ENCODE measurements around the gene FBXL16. TPM values are rescaled to one million over a fixed set of nuclear protein-coding genes. Genes with fewer than 3 reads are reported as not detected.
"Not testable (repeated sequence)": the region's sequence is repeated elsewhere in the genome, so short reads cannot be mapped to it uniquely, and the experiment has no call there.

The FBXL16 gene
- total RNA-seq, 1 experiment from 2014 or later: 1.1 TPM

DNA sequence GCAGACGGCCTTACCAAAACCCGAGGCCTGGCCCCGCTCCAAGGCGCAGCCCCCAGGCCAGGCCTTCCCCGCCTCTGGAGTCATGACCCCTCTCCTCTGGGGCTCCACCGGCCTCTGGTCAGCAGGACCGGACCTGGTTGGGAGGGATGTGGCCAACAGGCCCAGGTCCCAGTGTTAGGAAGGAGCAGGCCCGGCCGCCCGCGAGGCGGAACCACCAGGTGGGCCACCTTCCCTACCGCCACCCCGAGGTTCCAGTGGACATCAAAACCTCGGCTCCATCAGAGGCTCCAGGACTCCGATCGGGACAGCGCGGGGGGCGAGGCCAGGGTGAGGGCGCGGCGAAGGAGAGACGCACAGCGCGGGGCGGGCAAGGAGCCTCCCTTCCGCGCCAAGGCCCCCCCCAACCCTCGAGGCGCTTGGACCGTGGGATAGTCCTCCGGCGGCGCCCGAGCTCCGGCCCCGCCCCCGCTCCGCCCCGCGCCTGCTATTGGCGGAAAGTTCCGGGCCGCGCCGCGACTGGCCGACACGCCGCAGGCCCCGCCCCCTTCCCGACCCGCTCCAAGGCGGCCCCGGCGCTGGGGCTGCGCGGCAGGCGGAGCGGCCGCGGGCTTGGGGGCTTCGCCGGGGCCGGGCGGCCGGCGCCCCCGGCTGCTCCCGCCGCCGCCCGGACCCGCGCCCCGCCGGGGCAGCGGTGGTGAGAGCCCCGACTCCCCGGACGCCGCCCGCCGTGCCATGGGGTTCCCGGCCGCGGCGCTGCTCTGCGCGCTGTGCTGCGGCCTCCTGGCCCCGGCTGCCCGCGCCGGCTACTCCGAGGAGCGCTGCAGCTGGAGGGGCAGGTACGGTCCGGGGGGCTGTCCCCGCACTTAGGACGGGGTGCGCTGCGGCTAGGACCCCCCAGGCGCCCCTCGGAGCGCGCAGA, 9.2 kb upstream of the FBXL16 start, which contains the start of gene METRN:
METRN (plus strand) TSS at position 561 of the 919 bp plus-strand sequence; CDS start at position 733, 172 bp downstream.
- peaks cover 2% of the 10 kb centered on the region for H3K4me1 ChIP-seq (ENCODE audit: insufficient read depth, low read length, poor library complexity, severe bottlenecking)
- H3K36me3 ChIP-seq (ENCODE audit: insufficient read depth, low read length, poor library complexity, severe bottlenecking): no peaks in the 10 kb centered on the region
- TF ChIP-seq, protein P1, sequence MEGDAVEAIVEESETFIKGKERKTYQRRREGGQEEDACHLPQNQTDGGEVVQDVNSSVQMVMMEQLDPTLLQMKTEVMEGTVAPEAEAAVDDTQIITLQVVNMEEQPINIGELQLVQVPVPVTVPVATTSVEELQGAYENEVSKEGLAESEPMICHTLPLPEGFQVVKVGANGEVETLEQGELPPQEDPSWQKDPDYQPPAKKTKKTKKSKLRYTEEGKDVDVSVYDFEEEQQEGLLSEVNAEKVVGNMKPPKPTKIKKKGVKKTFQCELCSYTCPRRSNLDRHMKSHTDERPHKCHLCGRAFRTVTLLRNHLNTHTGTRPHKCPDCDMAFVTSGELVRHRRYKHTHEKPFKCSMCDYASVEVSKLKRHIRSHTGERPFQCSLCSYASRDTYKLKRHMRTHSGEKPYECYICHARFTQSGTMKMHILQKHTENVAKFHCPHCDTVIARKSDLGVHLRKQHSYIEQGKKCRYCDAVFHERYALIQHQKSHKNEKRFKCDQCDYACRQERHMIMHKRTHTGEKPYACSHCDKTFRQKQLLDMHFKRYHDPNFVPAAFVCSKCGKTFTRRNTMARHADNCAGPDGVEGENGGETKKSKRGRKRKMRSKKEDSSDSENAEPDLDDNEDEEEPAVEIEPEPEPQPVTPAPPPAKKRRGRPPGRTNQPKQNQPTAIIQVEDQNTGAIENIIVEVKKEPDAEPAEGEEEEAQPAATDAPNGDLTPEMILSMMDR (conservative IDR thresholded peaks at IDR 0.05; ENCODE audit: low read depth, low read length): no peak
- TF ChIP-seq EZH2 (IDR thresholded peaks at IDR 0.05; ENCODE audit: borderline replicate concordance, low read depth, low read length, poor library complexity, severe bottlenecking): no peak
- peak; percentile 92 for DNase-seq (ENCODE audit: low spot score)
- peak within 1 kb of the TSS; percentile 32 for H3K4me3 ChIP-seq (ENCODE audit: low read depth, low read length, poor library complexity, severe bottlenecking)
- H3K9me3 ChIP-seq (ENCODE audit: low read depth, low read length, poor library complexity, severe bottlenecking): no peaks in the 10 kb centered on the region
- H3K27ac ChIP-seq (ENCODE audit: low read depth, low read length, poor library complexity, severe bottlenecking): no peak within 1 kb of the TSS
- CTCF ChIA-PET: no interaction called here
- POLR2A ChIA-PET (ENCODE audit: low non-redundant PET): interaction anchor here (0.6 kb wide), 1 partner anchor 313 kb away, joined by 4 read pairs; the partner anchor contains the start of gene DECR2
- H3K27me3 ChIP-seq (replicated peaks; ENCODE audit: insufficient read depth, low read depth, low read length, poor library complexity): peaks cover 32% of the 10 kb centered on the region
- no TSS peak for BruUV-seq (replicated peaks)
- intact Hi-C loops (cut with micrococcal nuclease; ENCODE audit: unreplicated experiment): loop anchor here (5.0 to 10.0 kb wide), 2 partner anchors 72 to 340 kb away; partner anchors contain the start of genes CHTF18 and RPUSD1

DNA sequence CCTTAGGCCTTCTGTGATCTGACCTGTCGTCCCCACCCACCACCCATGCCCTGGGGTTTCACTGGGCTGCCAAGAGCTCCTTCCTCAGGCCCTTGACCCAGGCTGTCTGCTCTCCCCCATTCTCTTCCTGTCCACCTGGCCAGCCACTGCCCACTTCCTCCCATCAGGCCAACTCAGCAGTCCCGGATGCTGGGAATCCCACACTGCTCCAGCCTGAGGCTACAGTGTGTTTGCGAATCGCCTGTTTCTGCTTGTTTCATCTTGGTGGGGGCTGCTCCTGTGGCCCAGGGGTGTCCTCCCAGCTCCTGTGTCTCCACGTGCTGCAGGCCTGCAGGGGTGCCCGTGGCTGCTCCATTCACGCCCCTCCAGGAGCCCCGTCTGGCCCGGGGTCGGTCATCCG, 8.5 kb upstream of the FBXL16 start:
- TF ChIP-seq EZH2 (IDR thresholded peaks at IDR 0.05; ENCODE audit: borderline replicate concordance, low read depth, low read length, poor library complexity, severe bottlenecking): no peak
- TF ChIP-seq, protein P1 (conservative IDR thresholded peaks at IDR 0.05; ENCODE audit: low read depth, low read length): no peak
- no peaks in the 10 kb centered on the region for H3K36me3 ChIP-seq (ENCODE audit: insufficient read depth, low read length, poor library complexity, severe bottlenecking)
- DNase-seq (ENCODE audit: low spot score): no peak
- no peak overlapping the region for H3K4me3 ChIP-seq (ENCODE audit: low read depth, low read length, poor library complexity, severe bottlenecking)
- peaks cover 34% of the 10 kb centered on the region for H3K27me3 ChIP-seq (replicated peaks; ENCODE audit: insufficient read depth, low read depth, low read length, poor library complexity)
- H3K27ac ChIP-seq (ENCODE audit: low read depth, low read length, poor library complexity, severe bottlenecking): no peak overlapping the region
- H3K4me1 ChIP-seq (ENCODE audit: insufficient read depth, low read length, poor library complexity, severe bottlenecking): no peaks in the 10 kb centered on the region
- no TSS peak for BruUV-seq (replicated peaks)
- CTCF ChIA-PET: no interaction called here
- POLR2A ChIA-PET (ENCODE audit: low non-redundant PET): no interaction called here
- intact Hi-C loops (cut with micrococcal nuclease; ENCODE audit: unreplicated experiment): loop anchor here (5.0 to 10.0 kb wide), 2 partner anchors 73 to 341 kb away; partner anchors contain the start of genes CHTF18 and RPUSD1
- no peaks in the 10 kb centered on the region for H3K9me3 ChIP-seq (ENCODE audit: low read depth, low read length, poor library complexity, severe bottlenecking)

DNA sequence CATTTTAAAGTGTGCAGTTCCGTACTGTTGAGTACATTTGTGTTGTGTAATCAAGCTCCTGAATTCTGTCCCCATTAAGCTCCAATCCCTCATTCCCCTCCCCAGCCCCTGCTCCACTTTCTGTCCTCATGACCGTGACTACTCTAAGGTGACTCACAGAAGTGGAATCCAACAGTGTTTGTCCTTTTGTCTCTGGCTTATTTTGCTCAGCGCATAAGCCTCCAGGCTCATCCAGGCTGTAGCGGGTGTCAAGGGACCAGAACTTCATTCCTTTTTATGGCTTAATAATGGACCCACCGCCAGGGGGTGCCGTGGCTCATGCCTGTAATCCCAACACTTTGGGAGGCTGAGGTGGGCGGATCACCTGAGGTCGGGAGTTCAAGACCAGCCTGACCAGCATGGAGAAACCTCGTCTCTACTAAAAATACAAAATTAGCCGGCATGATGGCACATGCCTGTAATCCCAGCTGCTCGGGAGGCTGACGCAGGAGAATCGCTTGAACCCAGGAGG, 7.2 kb upstream of the FBXL16 start:
- H3K27ac ChIP-seq (ENCODE audit: low read depth, low read length, poor library complexity, severe bottlenecking); H3K36me3 ChIP-seq (ENCODE audit: insufficient read depth, low read length, poor library complexity, severe bottlenecking); BruUV-seq (replicated peaks); H3K4me3 ChIP-seq (ENCODE audit: low read depth, low read length, poor library complexity, severe bottlenecking); H3K4me1 ChIP-seq (ENCODE audit: insufficient read depth, low read length, poor library complexity, severe bottlenecking); POLR2A ChIA-PET (ENCODE audit: low non-redundant PET); H3K9me3 ChIP-seq (ENCODE audit: low read depth, low read length, poor library complexity, severe bottlenecking): not testable (repeated sequence)
- intact Hi-C loops (cut with micrococcal nuclease; ENCODE audit: unreplicated experiment): loop anchor here (5.0 to 10.0 kb wide), 2 partner anchors 75 to 342 kb away; partner anchors contain the start of genes CHTF18 and RPUSD1
- peaks cover 35% of the 10 kb centered on the region for H3K27me3 ChIP-seq (replicated peaks; ENCODE audit: insufficient read depth, low read depth, low read length, poor library complexity)
- CTCF ChIA-PET: interaction anchor here (0.6 to 1.3 kb wide), 7 partner anchors 8 to 321 kb away, joined by 3 to 12 read pairs (median 3); partner anchors contain the start of gene ANTKMT
- DNase-seq (ENCODE audit: low spot score): peak; percentile 85
- TF ChIP-seq, protein P1 (conservative IDR thresholded peaks at IDR 0.05; ENCODE audit: low read depth, low read length): peak; percentile 55

All from A673 (cell line).